Ishikawa (cell line): ENCODE data around the gene ATF1.

Experiments used
- CEBPB ChIP-seq: IDR thresholded peaks from 2 replicates; pipeline ENCODE4 v1.6.1; 2012
- CREB1 ChIP-seq: IDR thresholded peaks from 2 replicates; pipeline ENCODE4 v1.6.1; 2012; ENCODE audit warnings: low read depth
- EGR1 ChIP-seq: IDR thresholded peaks from 2 replicates; pipeline ENCODE4 v1.6.1; 2012
- EP300 ChIP-seq: IDR thresholded peaks from 2 replicates; pipeline ENCODE4 v1.6.1; 2012; ENCODE audit warnings: borderline replicate concordance
- FOXM1 ChIP-seq: IDR thresholded peaks from 2 replicates; pipeline ENCODE4 v1.6.1; 2012; ENCODE audit warnings: low read depth, borderline replicate concordance
- NFIC ChIP-seq: IDR thresholded peaks from 2 replicates; pipeline ENCODE4 v1.6.1; 2012
- RAD21 ChIP-seq: IDR thresholded peaks from 2 replicates; pipeline ENCODE4 v1.6.1; 2012; ENCODE audit warnings: low read depth
- TAF1 ChIP-seq: IDR thresholded peaks from 2 replicates; pipeline ENCODE4 v1.6.1; 2012; ENCODE audit warnings: low read depth, mild to moderate bottlenecking
- TCF12 ChIP-seq: IDR thresholded peaks from 2 replicates; pipeline ENCODE4 v1.6.1; 2012; ENCODE audit warnings: low read depth
- TEAD4 ChIP-seq: IDR thresholded peaks from 2 replicates; pipeline ENCODE4 v1.6.1; 2012
- YY1 ChIP-seq: IDR thresholded peaks from 2 replicates; pipeline ENCODE4 v1.6.1; 2012; ENCODE audit warnings: low read depth
- ZBTB7A ChIP-seq: IDR thresholded peaks from 2 replicates; pipeline ENCODE4 v1.6.1; 2012; ENCODE audit warnings: low read depth
- TF ChIP-seq, protein P1 (sequence below): IDR thresholded peaks from 2 replicates; pipeline ENCODE4 v1.6.1; 2012; ENCODE audit warnings: low read depth, mild to moderate bottlenecking
- TF ChIP-seq, protein P2 (sequence below): IDR thresholded peaks from 2 replicates; pipeline ENCODE4 v1.6.1; 2012
- TF ChIP-seq, protein P3 (sequence below): IDR thresholded peaks from 2 replicates; pipeline ENCODE4 v1.6.1; 2012

Gene ATF1

DNA sequence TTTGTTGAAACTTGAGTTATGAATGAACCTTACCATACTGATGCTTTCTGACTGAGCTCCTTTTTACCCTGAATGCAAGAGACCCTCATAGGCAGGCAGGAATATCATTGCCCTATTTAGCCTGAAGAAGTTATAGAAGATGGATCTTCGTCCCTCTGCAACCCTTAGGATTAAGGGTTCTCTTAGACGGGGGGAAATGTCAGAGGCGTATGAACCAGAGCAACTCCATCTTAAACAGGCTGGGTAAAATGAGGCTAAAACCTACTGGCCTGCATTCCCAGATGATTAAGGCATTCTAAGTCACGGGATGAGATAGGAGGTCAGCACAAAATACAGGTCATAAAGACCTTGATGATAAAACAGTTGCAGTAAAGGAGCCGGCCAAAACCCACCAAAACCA is 7.5 kb downstream of the ATF1 start:
- TF ChIP-seq, protein P1, sequence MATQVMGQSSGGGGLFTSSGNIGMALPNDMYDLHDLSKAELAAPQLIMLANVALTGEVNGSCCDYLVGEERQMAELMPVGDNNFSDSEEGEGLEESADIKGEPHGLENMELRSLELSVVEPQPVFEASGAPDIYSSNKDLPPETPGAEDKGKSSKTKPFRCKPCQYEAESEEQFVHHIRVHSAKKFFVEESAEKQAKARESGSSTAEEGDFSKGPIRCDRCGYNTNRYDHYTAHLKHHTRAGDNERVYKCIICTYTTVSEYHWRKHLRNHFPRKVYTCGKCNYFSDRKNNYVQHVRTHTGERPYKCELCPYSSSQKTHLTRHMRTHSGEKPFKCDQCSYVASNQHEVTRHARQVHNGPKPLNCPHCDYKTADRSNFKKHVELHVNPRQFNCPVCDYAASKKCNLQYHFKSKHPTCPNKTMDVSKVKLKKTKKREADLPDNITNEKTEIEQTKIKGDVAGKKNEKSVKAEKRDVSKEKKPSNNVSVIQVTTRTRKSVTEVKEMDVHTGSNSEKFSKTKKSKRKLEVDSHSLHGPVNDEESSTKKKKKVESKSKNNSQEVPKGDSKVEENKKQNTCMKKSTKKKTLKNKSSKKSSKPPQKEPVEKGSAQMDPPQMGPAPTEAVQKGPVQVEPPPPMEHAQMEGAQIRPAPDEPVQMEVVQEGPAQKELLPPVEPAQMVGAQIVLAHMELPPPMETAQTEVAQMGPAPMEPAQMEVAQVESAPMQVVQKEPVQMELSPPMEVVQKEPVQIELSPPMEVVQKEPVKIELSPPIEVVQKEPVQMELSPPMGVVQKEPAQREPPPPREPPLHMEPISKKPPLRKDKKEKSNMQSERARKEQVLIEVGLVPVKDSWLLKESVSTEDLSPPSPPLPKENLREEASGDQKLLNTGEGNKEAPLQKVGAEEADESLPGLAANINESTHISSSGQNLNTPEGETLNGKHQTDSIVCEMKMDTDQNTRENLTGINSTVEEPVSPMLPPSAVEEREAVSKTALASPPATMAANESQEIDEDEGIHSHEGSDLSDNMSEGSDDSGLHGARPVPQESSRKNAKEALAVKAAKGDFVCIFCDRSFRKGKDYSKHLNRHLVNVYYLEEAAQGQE, result no peak
- TF ChIP-seq EGR1 (no peak), ZBTB7A (no peak), CEBPB (no peak), CREB1 (no peak), TAF1 (no peak), YY1 (no peak), RAD21 (no peak)
- TF ChIP-seq, protein P2, sequence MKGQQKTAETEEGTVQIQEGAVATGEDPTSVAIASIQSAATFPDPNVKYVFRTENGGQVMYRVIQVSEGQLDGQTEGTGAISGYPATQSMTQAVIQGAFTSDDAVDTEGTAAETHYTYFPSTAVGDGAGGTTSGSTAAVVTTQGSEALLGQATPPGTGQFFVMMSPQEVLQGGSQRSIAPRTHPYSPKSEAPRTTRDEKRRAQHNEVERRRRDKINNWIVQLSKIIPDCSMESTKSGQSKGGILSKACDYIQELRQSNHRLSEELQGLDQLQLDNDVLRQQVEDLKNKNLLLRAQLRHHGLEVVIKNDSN, result no peak

DNA sequence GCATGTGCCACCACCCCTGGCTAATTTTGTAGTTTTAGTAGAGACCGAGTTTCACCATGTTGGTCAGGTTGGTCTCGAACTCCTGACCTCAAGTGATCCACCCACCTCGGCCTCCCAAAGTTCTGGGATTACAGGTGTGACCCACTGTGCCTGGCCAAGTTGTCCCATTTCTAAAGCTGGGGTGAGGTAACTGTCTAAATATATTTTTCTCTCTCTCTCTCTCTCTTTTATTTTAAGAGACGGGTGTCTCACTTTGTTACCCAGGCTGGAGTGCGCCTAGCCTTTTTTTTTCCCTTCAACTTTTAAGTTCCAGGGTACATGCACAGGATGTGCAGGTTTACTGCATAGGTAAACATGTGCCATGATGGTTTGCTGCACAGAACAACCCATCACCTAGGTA is 8.6 kb downstream of the ATF1 start:
- no peak for TF ChIP-seq TCF12
- TF ChIP-seq CEBPB, result no peak
- TF ChIP-seq CREB1, result no peak
- TF ChIP-seq ZBTB7A, result no peak
- no peak for TF ChIP-seq NFIC
- TF ChIP-seq RAD21, result no peak
- TF ChIP-seq, protein P2, result no peak
- TF ChIP-seq, protein P3, sequence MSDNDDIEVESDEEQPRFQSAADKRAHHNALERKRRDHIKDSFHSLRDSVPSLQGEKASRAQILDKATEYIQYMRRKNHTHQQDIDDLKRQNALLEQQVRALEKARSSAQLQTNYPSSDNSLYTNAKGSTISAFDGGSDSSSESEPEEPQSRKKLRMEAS, result no peak
- TF ChIP-seq FOXM1, result no peak
- no peak for TF ChIP-seq TEAD4
- TF ChIP-seq YY1, result no peak
- TF ChIP-seq TAF1, result no peak
- no peak for TF ChIP-seq EP300
- no peak for TF ChIP-seq EGR1

DNA sequence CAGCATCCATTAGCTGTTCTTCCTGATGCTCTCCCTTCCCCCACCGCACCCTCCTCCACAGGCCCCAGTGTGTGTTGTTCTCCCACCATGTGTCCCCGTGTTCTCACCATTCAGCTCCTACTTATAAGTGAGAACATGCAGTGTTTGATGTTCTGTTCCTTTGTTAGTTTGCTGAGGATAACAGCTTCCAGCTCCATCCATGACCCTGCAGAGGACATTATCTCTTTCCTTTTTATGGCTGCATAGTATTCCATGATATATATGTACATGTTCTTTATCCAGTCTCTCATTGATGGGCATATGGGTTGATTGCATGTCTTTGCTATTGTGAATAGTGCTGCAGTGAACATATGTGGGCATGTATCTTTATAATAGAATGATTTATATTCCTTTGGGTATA is 9.0 kb downstream of the ATF1 start:
- TF ChIP-seq CEBPB, result no peak
- TF ChIP-seq, protein P2, result no peak
- no peak for TF ChIP-seq TAF1
- no peak for TF ChIP-seq EP300

DNA sequence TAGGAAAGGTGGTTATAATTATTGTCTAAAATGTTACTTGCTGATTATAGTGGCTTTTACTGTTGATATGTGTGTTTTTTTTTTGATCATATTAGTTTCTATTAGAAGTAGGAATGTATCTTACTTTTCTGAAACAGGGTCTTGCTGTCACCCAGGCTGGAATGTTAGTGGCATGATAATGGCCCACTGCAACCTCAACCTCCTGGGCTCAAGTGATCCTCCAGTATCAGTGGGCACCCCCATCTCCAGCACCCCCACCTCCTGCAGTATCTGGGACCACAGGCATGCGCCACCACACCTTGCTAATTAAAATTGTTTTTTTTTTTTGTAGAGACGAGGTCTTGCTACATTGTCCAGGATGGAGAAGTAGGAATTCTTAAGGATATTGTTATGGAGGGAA is 11.3 kb downstream of the ATF1 start:
- no peak for TF ChIP-seq TEAD4
- TF ChIP-seq, protein P3, result no peak
- TF ChIP-seq EP300, result no peak
- TF ChIP-seq CEBPB, result no peak
- no peak for TF ChIP-seq CREB1
- TF ChIP-seq, protein P1, result no peak
- TF ChIP-seq ZBTB7A, result no peak
- TF ChIP-seq, protein P2, result no peak
- TF ChIP-seq TAF1, result no peak

DNA sequence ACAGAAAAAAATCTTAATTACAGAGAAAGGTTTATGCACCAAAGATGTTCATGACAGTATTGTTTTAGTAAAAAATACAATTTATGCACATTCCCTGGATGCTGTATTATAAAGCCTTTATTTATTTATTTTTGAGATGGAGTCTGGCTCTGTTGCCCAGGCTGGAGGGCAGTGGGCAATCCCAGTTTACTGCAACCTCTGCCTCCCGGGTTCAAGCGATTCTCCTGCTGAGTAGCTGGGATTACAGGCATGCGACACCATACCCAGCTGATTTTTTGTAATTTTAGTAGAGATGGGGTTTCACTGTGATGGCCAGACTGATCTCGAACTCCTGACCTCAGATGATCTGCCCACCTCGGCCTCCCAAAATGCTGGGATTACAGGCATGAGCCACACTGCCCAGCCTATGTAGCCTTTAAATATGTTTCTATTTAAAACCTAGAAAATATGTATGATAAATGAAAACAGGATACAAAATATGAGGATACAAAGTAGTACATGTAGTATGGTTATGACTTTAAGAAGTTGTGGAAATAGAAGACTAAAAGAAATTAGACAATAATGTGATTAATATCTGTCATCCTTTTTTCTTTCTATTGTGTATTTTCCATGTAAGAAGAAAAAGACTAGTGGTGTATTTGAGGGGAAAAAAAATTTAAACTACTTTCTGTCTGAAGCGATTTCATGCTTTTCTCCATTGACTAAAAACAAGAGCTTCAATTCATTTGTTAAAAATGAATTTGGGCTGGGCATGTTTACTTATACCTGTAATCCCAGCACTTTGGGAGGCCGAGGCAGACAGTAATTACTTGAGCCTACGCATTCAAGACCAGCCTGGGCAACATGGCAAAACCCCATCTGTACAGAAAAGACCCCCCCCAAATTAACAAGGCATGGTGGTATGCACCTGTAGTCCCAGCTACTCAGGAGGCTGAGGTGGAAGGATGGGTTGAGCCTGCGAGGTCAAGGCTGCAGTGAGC is 13.1 kb downstream of the ATF1 start:
- TF ChIP-seq NFIC (no peak), EP300 (no peak), TCF12 (no peak), FOXM1 (no peak), EGR1 (no peak), TEAD4 (no peak), CREB1 (no peak)
- TF ChIP-seq, protein P2, result no peak
